Measurements from ENCODE around the gene THRAP3.

Gene THRAP3

GRCh38 chr1:36279789-36280296 is 55.6 kb downstream of the THRAP3 start:
- H3K27me3 Mint-ChIP-seq, result no peaks in the 10 kb centered on the region
- H3K9me3 Mint-ChIP-seq, result no peaks in the 10 kb centered on the region
- H3K4me1 Mint-ChIP-seq (ENCODE audit: low read depth in 2 of 2), result peaks cover 2 to 24% of the 10 kb centered on the region in 2 donors
- DNase-seq, result no peak
- ATAC-seq (replicated peaks), result no peak
- peaks cover 44% of the 10 kb centered on the region for H3K36me3 Mint-ChIP-seq (ENCODE audit: insufficient read depth)
- H3K27ac Mint-ChIP-seq, result peak overlapping the region; percentile 70 to 84
- no peak overlapping the region for H3K4me3 Mint-ChIP-seq

- peaks cover 4 to 28% of the 10 kb centered on the region in 2 donors for H3K4me1 Mint-ChIP-seq (ENCODE audit: low read depth in 2 of 2)
- no peak overlapping the region for H3K4me3 Mint-ChIP-seq
- H3K27ac Mint-ChIP-seq, result peak overlapping the region in 1 of 2 donors; percentile 31
- ATAC-seq (replicated peaks), result no peak
- no peaks in the 10 kb centered on the region for H3K9me3 Mint-ChIP-seq
- H3K27me3 Mint-ChIP-seq, result no peaks in the 10 kb centered on the region
- H3K36me3 Mint-ChIP-seq (ENCODE audit: insufficient read depth), result peaks cover 56% of the 10 kb centered on the region
- no peak for DNase-seq
Observed at GRCh38 chr1:36284061-36284460, 59.8 kb downstream of the THRAP3 start.

- ATAC-seq (replicated peaks) (no peak), DNase-seq (no peak)
- peak overlapping the region in 1 of 2 donors; percentile 31 for H3K27ac Mint-ChIP-seq
- H3K9me3 Mint-ChIP-seq, result no peaks in the 10 kb centered on the region
- H3K36me3 Mint-ChIP-seq (ENCODE audit: insufficient read depth), result peaks cover 60% of the 10 kb centered on the region
- peaks cover 2 to 23% of the 10 kb centered on the region in 2 donors for H3K4me1 Mint-ChIP-seq (ENCODE audit: low read depth in 2 of 2)
- H3K4me3 Mint-ChIP-seq, result no peak overlapping the region
- H3K27me3 Mint-ChIP-seq, result no peaks in the 10 kb centered on the region
Observed at GRCh38 chr1:36284517-36284916, 60.3 kb downstream of the THRAP3 start.

GRCh38 chr1:36285443-36286101 is 61.3 kb downstream of the THRAP3 start:
- Mint-ChIP-seq H3K36me3 (ENCODE audit: insufficient read depth) (peaks cover 70% of the 10 kb centered on the region), H3K9me3 (no peaks in the 10 kb centered on the region), H3K4me1 (ENCODE audit: low read depth in 2 of 2) (peaks cover 2 to 15% of the 10 kb centered on the region in 2 donors), H3K27ac (peak overlapping the region; percentile 12 to 32), H3K27me3 (no peaks in the 10 kb centered on the region), H3K4me3 (no peak overlapping the region)
- DNase-seq (peak; percentile 69 to 71 (median 70)), ATAC-seq (replicated peaks) (peak; percentile 99)

- Mint-ChIP-seq H3K36me3 (ENCODE audit: insufficient read depth) (peaks cover 79% of the 10 kb centered on the region), H3K9me3 (no peaks in the 10 kb centered on the region), H3K27me3 (no peaks in the 10 kb centered on the region), H3K27ac (peak overlapping the region in 1 of 2 donors; percentile 32), H3K4me3 (no peak overlapping the region), H3K4me1 (ENCODE audit: low read depth in 2 of 2) (peaks cover 2 to 15% of the 10 kb centered on the region in 2 donors)
- ATAC-seq (replicated peaks), result no peak
- no peak for DNase-seq
Observed at GRCh38 chr1:36286802-36287201, 62.6 kb downstream of the THRAP3 start.

GRCh38 chr1:36287595-36287994 is 63.4 kb downstream of the THRAP3 start:
- ATAC-seq (replicated peaks) (no peak), DNase-seq (no peak)
- H3K4me3 Mint-ChIP-seq, result no peak overlapping the region
- peak overlapping the region in 1 of 2 donors; percentile 32 for H3K27ac Mint-ChIP-seq
- H3K9me3 Mint-ChIP-seq, result no peaks in the 10 kb centered on the region
- no peaks in the 10 kb centered on the region for H3K27me3 Mint-ChIP-seq
- peaks cover 2 to 12% of the 10 kb centered on the region in 2 donors for H3K4me1 Mint-ChIP-seq (ENCODE audit: low read depth in 2 of 2)
- H3K36me3 Mint-ChIP-seq (ENCODE audit: insufficient read depth), result peaks cover 81% of the 10 kb centered on the region

- no peaks in the 10 kb centered on the region for H3K4me1 Mint-ChIP-seq (ENCODE audit: low read depth in 2 of 2)
- DNase-seq (no peak), ATAC-seq (replicated peaks) (no peak)
- no peaks in the 10 kb centered on the region for H3K9me3 Mint-ChIP-seq
- H3K4me3 Mint-ChIP-seq, result no peak overlapping the region
- H3K27ac Mint-ChIP-seq, result no peak overlapping the region
- no peaks in the 10 kb centered on the region for H3K27me3 Mint-ChIP-seq
- H3K36me3 Mint-ChIP-seq (ENCODE audit: insufficient read depth), result peaks cover 78% of the 10 kb centered on the region
Observed at GRCh38 chr1:36295390-36295789, 71.1 kb downstream of the THRAP3 start.

- Mint-ChIP-seq H3K9me3 (no peaks in the 10 kb centered on the region), H3K36me3 (ENCODE audit: insufficient read depth) (peaks cover 72% of the 10 kb centered on the region), H3K27ac (no peak overlapping the region), H3K4me1 (ENCODE audit: low read depth in 2 of 2) (no peaks in the 10 kb centered on the region), H3K27me3 (no peaks in the 10 kb centered on the region), H3K4me3 (no peak overlapping the region)
- no peak for DNase-seq
- ATAC-seq (replicated peaks), result no peak
Observed at GRCh38 chr1:36297062-36297461, 72.8 kb downstream of the THRAP3 start.

- Mint-ChIP-seq H3K4me1 (ENCODE audit: low read depth in 2 of 2) (no peaks in the 10 kb centered on the region), H3K27me3 (no peaks in the 10 kb centered on the region), H3K36me3 (ENCODE audit: insufficient read depth) (peaks cover 72% of the 10 kb centered on the region), H3K4me3 (no peak overlapping the region), H3K27ac (no peak overlapping the region), H3K9me3 (no peaks in the 10 kb centered on the region)
- ATAC-seq (replicated peaks) (no peak), DNase-seq (no peak)
Observed at GRCh38 chr1:36298640-36299039, 74.4 kb downstream of the THRAP3 start.

GRCh38 chr1:36300526-36300925 is 76.3 kb downstream of the THRAP3 start:
- no peak for DNase-seq
- ATAC-seq (replicated peaks), result no peak
- Mint-ChIP-seq H3K4me1 (ENCODE audit: low read depth in 2 of 2) (no peaks in the 10 kb centered on the region), H3K9me3 (no peaks in the 10 kb centered on the region), H3K27ac (peak overlapping the region; percentile 20 to 83), H3K4me3 (no peak overlapping the region), H3K27me3 (no peaks in the 10 kb centered on the region), H3K36me3 (ENCODE audit: insufficient read depth) (peaks cover 67% of the 10 kb centered on the region)

GRCh38 chr1:36301220-36301619 is 77.0 kb downstream of the THRAP3 start:
- DNase-seq (no peak), ATAC-seq (replicated peaks) (no peak)
- peak overlapping the region; percentile 20 to 83 for H3K27ac Mint-ChIP-seq
- no peaks in the 10 kb centered on the region for H3K9me3 Mint-ChIP-seq
- peaks cover 71% of the 10 kb centered on the region for H3K36me3 Mint-ChIP-seq (ENCODE audit: insufficient read depth)
- no peak overlapping the region for H3K4me3 Mint-ChIP-seq
- peaks cover 0 to 2% of the 10 kb centered on the region in 2 donors for H3K4me1 Mint-ChIP-seq (ENCODE audit: low read depth in 2 of 2)
- no peaks in the 10 kb centered on the region for H3K27me3 Mint-ChIP-seq

GRCh38 chr1:36303244-36303643 is 79.0 kb downstream of the THRAP3 start:
- ATAC-seq (replicated peaks) (no peak), DNase-seq (no peak)
- H3K9me3 Mint-ChIP-seq, result no peaks in the 10 kb centered on the region
- peaks cover 61% of the 10 kb centered on the region for H3K36me3 Mint-ChIP-seq (ENCODE audit: insufficient read depth)
- peak overlapping the region in 1 of 2 donors; percentile 32 for H3K4me3 Mint-ChIP-seq
- no peaks in the 10 kb centered on the region for H3K27me3 Mint-ChIP-seq
- H3K4me1 Mint-ChIP-seq (ENCODE audit: low read depth in 2 of 2), result peaks cover 9 to 12% of the 10 kb centered on the region in 2 donors
- H3K27ac Mint-ChIP-seq, result peak overlapping the region; percentile 50 to 72

GRCh38 chr1:36303650-36304360 is 79.6 kb downstream of the THRAP3 start:
- H3K27ac Mint-ChIP-seq, result peak overlapping the region; percentile 50 to 72
- H3K36me3 Mint-ChIP-seq (ENCODE audit: insufficient read depth), result peaks cover 55% of the 10 kb centered on the region
- ATAC-seq (replicated peaks) (no peak), DNase-seq (no peak)
- peaks cover 9 to 12% of the 10 kb centered on the region in 2 donors for H3K4me1 Mint-ChIP-seq (ENCODE audit: low read depth in 2 of 2)
- H3K27me3 Mint-ChIP-seq, result no peaks in the 10 kb centered on the region
- H3K4me3 Mint-ChIP-seq, result peak overlapping the region in 1 of 2 donors; percentile 32
- no peaks in the 10 kb centered on the region for H3K9me3 Mint-ChIP-seq

- Mint-ChIP-seq H3K27ac (no peak overlapping the region), H3K4me1 (ENCODE audit: low read depth in 2 of 2) (peaks cover 9 to 12% of the 10 kb centered on the region in 2 donors), H3K36me3 (ENCODE audit: insufficient read depth) (peaks cover 54% of the 10 kb centered on the region), H3K9me3 (no peaks in the 10 kb centered on the region), H3K27me3 (no peaks in the 10 kb centered on the region), H3K4me3 (no peak overlapping the region)
- ATAC-seq (replicated peaks) (no peak), DNase-seq (no peak)
Observed at GRCh38 chr1:36304521-36304920, 80.3 kb downstream of the THRAP3 start.

Data from effector memory CD8-positive, alpha-beta T cell (primary cell).